Activated CD4-positive, alpha-beta memory T cell treated with anti-CD3 and anti-CD28 coated beads for 36 hours (primary cell): Measurements from ENCODE around the gene RIN3. TPM values are rescaled to one million over a fixed set of nuclear protein-coding genes. Genes with fewer than 3 reads are reported as not detected.
"Not testable (repeated sequence)": the region's sequence is repeated elsewhere in the genome, so short reads cannot be mapped to it uniquely, and the experiment has no call there.

Source experiments
- CTCF ChIA-PET: fragments of 350-600 bp; sonication (Branson Sonifier 250); formaldehyde crosslinking; loops from one replicate; lab custom pipeline; 2021; ENCODE audit warnings: antibody characterized with exemption, inconsistent platforms; lab: Charles Lee
- POLR2A ChIA-PET: fragments of 350-600 bp; sonication (Branson Sonifier 250); formaldehyde crosslinking; loops from one replicate; lab custom pipeline; 2021; ENCODE audit warnings: antibody characterized with exemption; lab: Charles Lee
- DNase-seq: peaks from one replicate; pipeline ENCODE4 v3.0.0-alpha.2; 2020
- H3K27ac Mint-ChIP-seq: one replicate; pipeline ENCODE4 v1.8.0; 2021; ENCODE audit warnings: mixed read lengths
- H3K27me3 Mint-ChIP-seq: one replicate; pipeline ENCODE4 v1.8.0; 2021; ENCODE audit warnings: mixed read lengths
- H3K36me3 Mint-ChIP-seq: one replicate; pipeline ENCODE4 v1.8.0; 2021; ENCODE audit warnings: mixed read lengths
- H3K4me1 Mint-ChIP-seq: one replicate; pipeline ENCODE4 v1.8.0; 2021; ENCODE audit warnings: low read depth, mixed read lengths
- H3K4me3 Mint-ChIP-seq: one replicate; pipeline ENCODE4 v1.8.0; 2021; ENCODE audit warnings: mild to moderate bottlenecking, mixed read lengths
- H3K9me3 Mint-ChIP-seq: one replicate; pipeline ENCODE4 v1.8.0; 2021; ENCODE audit warnings: mixed read lengths
- intact Hi-C: fragments of 100-400 bp; cut with micrococcal nuclease; formaldehyde crosslinking; loops from one replicate; pipeline ENCODE4 v1.15.1; 2023
- total RNA-seq, 2 experiments: library from RNA; stranded (reverse); gene quantifications; one replicate each; pipeline ENCODE4 v1.2.3, GENCODE V29; 2021

Gene RIN3
- total RNA-seq, 2 experiments from 2014 or later: 17.5 to 18.8 TPM

DNA sequence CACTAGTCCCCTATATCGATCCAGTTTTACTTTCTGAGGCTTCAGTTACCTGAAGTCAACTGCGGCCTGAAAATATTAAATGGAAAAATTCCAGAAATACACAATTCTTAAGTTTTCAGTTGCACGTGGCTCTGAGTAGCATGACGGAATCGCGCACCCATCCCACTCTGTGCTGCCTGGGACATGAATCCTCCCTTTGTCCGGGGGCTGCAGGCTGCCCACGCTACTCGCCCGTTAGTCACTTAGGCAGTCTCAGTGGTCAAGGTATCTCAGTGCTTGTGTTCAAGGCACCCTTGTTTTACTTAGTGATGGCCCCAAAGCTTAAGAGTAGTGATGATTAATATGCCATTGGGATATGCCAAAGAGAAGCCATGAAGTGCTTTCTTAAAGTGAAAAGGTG is 188.2 kb downstream of the RIN3 start:
- Mint-ChIP-seq H3K9me3 (no peaks in the 10 kb centered on the region), H3K27ac (no peak overlapping the region), H3K36me3 (no peaks in the 10 kb centered on the region), H3K4me1 (no peaks in the 10 kb centered on the region), H3K27me3 (peaks cover 14% of the 10 kb centered on the region), H3K4me3 (no peak overlapping the region)
- intact Hi-C loops: no loop called here
- DNase-seq: no peak
- POLR2A ChIA-PET: no interaction called here
- CTCF ChIA-PET: interaction anchor here (1.3 kb wide), 1 partner anchor 12 kb away, joined by 3 read pairs; no protein-coding TSS in a partner anchor

DNA sequence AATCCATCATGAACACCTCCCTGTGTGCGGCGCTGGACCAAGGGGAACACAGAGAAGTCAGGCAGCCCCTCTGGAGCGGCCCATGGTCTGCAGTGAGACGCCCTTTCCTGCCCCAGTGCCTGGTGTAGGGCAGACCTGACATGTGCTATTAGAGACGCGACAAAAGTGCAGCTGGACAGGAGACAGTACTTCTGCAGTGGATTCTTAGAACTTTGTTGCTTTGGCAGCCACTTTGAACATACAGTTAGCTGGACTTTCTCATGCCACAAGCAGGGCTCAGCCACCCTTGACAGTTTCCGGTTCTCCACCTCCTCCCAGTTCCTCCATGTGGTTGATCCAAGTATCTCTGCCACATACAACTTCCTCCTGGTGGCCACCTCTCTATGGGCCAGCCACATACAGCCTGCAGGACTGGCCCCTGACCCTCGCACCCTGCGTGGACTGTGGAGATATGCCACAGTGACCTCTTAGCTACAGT is 188.9 kb downstream of the RIN3 start:
- intact Hi-C loops: no loop called here
- Mint-ChIP-seq H3K4me3 (no peak overlapping the region), H3K36me3 (no peaks in the 10 kb centered on the region), H3K27me3 (peaks cover 14% of the 10 kb centered on the region), H3K27ac (no peak overlapping the region), H3K9me3 (no peaks in the 10 kb centered on the region), H3K4me1 (no peaks in the 10 kb centered on the region)
- ChIA-PET CTCF (interaction anchor here (1.3 kb wide), 1 partner anchor 13 kb away, joined by 3 read pairs; no protein-coding TSS in a partner anchor), POLR2A (no interaction called here)
- no peak for DNase-seq

DNA sequence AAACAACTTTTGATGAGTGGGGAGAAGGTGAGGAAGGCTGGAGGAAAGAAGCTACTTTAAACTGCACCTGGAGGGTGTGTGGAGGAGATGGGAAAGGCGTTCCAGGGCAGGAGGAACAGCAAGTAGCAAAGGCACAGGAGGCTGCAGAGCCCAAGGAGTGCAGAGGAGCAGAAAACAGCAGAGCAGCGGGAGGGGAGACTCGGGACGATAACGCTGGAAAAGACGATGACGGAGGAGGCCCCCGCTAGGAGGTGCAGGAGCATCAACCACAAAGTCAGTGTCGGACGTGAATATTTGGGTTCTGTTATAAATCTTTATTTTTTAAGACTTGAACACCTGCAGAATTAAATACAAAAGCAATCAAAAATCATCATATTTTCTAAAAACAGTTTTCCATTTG is 189.9 kb downstream of the RIN3 start:
- CTCF ChIA-PET: interaction anchor here (0.7 kb wide), 1 partner anchor 12 kb away, joined by 3 read pairs; no protein-coding TSS in a partner anchor
- Mint-ChIP-seq H3K27me3 (peaks cover 11% of the 10 kb centered on the region), H3K27ac (no peak overlapping the region), H3K9me3 (no peaks in the 10 kb centered on the region), H3K4me1 (no peaks in the 10 kb centered on the region), H3K36me3 (no peaks in the 10 kb centered on the region), H3K4me3 (no peak overlapping the region)
- intact Hi-C loops: no loop called here
- POLR2A ChIA-PET: no interaction called here
- no peak for DNase-seq

DNA sequence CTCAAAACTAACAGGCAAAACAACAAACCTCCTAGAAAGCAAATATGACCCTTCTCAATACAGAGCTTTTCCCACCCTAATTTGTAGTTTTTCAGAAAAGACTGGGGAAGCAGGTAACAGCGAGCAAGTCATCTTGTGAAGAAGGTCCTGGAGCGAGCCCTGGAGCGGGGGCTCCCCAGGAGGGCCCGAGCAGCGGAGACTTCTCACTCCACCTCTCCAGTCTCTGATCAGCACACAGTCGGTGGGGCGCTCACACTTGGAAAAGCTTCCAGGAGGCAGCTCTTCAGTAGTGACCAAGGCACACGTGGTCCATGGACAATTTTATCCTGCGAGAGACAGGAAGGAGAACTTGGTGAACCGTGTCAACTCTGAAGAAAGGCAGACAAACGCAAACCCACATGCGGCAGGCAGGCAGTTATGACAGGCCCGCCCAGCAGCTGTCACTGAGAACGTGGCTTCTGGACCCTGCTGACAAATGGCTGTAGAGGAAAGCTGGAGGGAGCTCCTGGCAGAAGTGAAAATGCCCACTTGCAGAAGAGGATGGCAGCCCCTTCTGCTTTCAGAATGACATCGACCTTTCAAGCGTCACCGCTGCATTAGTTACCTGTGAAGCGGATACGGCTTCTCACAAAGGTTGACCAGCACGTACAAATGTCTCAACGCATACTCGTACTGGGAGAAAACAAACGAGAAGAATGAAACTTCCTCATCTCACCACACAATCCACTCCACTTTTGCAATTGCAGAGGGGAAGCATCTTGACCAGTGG is 190.6 kb downstream of the RIN3 start:
- Mint-ChIP-seq H3K27ac (no peak overlapping the region), H3K4me3 (no peak overlapping the region), H3K36me3 (no peaks in the 10 kb centered on the region), H3K4me1 (no peaks in the 10 kb centered on the region), H3K9me3 (no peaks in the 10 kb centered on the region), H3K27me3 (peaks cover 11% of the 10 kb centered on the region)
- ChIA-PET CTCF (interaction anchor here (0.7 kb wide), 1 partner anchor 11 kb away, joined by 3 read pairs; no protein-coding TSS in a partner anchor), POLR2A (no interaction called here)
- no peak for DNase-seq
- intact Hi-C loops: no loop called here

DNA sequence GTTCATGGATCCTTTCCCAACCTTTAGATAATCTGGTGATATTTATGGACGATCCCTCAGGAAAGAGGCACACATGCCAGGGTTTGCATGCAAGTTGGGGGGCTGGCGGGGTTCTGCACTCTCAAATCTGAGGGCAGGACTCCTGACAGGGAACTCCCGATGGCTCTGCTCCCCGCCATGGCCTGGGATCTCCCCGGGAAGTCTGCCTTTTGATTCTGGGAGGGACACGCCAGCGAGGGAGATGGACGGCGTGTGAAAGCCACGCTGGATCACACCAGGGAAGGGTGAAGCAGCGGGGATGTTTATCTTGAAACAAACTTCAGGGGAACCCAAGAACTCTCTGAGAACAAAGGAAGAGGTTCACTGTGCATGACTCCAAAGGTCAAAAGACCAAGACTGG is 191.2 kb downstream of the RIN3 start:
- intact Hi-C loops: no loop called here
- Mint-ChIP-seq H3K4me3 (no peak overlapping the region), H3K4me1 (no peaks in the 10 kb centered on the region), H3K36me3 (no peaks in the 10 kb centered on the region), H3K27me3 (peaks cover 11% of the 10 kb centered on the region), H3K27ac (no peak overlapping the region), H3K9me3 (no peaks in the 10 kb centered on the region)
- no peak for DNase-seq
- CTCF ChIA-PET: no interaction called here
- POLR2A ChIA-PET: no interaction called here

DNA sequence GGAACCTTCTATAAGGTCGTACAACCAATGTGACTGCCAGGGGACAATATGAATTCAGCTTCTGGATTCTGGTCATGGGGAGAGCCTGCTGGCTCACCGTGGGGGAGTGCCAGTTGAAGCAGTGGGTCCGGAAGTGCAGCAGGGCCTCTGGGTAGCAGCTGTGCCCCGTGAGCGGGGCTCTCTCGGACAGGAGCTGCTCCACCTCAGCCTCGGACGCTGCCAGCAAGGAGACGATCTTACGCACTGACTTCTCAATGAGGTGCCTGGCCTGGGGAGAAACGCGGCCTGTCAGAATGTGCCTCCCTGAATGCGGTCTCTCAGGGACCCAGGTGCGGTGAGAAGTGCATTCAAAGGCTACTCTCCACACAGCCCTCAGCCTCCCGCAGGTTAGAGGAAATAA is 192.8 kb downstream of the RIN3 start:
- Mint-ChIP-seq H3K4me3 (no peak overlapping the region), H3K27ac (no peak overlapping the region), H3K4me1 (no peaks in the 10 kb centered on the region), H3K27me3 (peaks cover 6% of the 10 kb centered on the region), H3K36me3 (no peaks in the 10 kb centered on the region), H3K9me3 (no peaks in the 10 kb centered on the region)
- intact Hi-C loops: no loop called here
- ChIA-PET CTCF (no interaction called here), POLR2A (no interaction called here)
- DNase-seq: no peak

DNA sequence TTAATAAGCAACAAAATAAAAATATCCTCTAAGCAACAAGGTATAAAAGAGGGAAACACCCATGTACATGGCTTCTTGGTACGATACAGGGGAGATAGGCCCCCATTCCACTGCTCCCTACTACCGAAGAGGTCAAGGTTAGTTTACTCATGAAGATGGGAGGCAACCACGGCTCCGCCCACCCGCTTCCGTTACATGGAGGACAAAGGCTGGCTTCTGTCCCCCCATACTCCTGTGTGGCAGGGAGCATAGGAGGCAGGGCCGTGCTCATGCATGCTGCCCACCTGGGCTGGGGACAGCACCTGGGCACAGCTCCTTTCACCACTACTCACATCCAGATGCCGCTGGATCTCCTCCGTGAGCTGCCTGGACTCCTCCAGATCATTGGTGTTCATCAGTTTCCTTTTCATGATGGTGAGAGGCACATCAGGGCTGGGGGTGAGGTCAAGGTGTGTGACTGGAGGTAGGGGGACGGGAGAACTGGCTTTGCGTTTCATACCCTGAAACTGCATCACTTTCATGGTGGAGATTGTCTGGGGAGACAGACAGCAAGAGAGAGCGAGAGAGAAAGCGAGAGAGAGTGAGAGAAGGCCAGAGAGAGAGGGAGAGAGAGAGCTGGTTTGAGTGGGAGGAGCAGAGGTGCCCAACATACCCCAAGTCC is 195.9 kb downstream of the RIN3 start:
- Mint-ChIP-seq H3K4me1 (no peaks in the 10 kb centered on the region), H3K27ac (no peak overlapping the region), H3K27me3 (no peaks in the 10 kb centered on the region), H3K36me3 (no peaks in the 10 kb centered on the region), H3K4me3 (no peak overlapping the region), H3K9me3 (no peaks in the 10 kb centered on the region)
- intact Hi-C loops: no loop called here
- CTCF ChIA-PET: interaction anchor here (1.4 to 10.3 kb wide), 3 partner anchors 19 to 75 kb away, joined by 4 to 142 read pairs (median 6); no protein-coding TSS in a partner anchor
- DNase-seq: no peak
- POLR2A ChIA-PET: interaction anchor here (0.6 kb wide), 1 partner anchor 575 kb away, joined by 4 read pairs; no protein-coding TSS in a partner anchor

DNA sequence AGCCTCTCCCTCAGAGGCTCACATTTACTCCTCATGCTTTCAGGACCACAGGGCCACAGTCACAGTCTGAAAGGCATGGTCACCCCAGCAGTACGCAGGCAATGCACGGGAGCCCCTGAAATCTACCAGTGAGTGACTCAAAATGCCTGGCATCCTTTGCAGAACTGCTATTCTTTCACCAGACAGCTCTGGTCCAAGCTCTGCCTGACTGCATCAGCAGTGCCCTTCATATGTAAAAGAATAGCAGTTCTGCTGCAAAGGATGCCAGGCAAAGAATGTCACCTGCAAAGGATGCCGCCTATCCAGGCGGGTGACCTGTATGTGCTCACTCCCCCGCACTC is 196.4 kb downstream of the RIN3 start:
- POLR2A ChIA-PET: no interaction called here
- CTCF ChIA-PET: interaction anchor here (1.4 to 10.3 kb wide), 3 partner anchors 20 to 75 kb away, joined by 4 to 142 read pairs (median 6); no protein-coding TSS in a partner anchor
- H3K9me3 Mint-ChIP-seq: no peaks in the 10 kb centered on the region
- no peak for DNase-seq
- no peak overlapping the region for H3K27ac Mint-ChIP-seq
- no peaks in the 10 kb centered on the region for H3K27me3 Mint-ChIP-seq
- no peaks in the 10 kb centered on the region for H3K4me1 Mint-ChIP-seq
- no peak overlapping the region for H3K4me3 Mint-ChIP-seq
- intact Hi-C loops: no loop called here
- no peaks in the 10 kb centered on the region for H3K36me3 Mint-ChIP-seq

DNA sequence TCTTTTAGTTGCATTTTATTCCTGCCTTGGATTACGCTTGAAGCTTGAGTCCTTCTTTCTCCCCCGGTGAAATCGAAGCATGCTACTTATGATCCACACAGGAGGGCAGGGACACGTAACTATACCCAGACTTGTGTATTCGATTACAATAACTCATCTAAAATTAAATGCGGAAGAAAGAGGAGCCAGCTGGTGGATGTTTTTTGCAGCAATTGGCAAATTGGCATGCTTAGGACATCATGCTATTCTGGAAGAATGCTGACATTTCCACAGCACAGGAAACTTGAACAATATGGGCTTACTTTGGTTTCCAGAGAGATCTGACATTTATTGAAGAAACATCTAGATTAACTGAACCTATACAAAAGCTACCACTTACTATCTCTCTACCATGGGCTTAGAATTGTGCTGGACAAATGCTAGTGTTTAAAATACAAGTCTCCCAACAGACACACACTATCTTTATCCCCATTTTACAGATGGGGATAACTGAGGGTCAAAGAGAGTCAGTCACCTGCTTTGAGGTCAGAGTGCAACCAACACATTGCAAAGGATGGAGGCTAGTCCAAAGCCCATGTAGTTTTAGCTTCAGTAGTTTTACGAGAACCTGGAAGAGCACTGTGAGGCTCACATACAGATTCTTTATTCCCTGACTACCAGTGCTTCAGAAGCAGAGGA is 198.5 kb downstream of the RIN3 start:
- H3K36me3 Mint-ChIP-seq: no peaks in the 10 kb centered on the region
- intact Hi-C loops: no loop called here
- ChIA-PET POLR2A (no interaction called here), CTCF (interaction anchor here (1.0 to 10.3 kb wide), 4 partner anchors 22 to 115 kb away, joined by 3 to 142 read pairs (median 5); no protein-coding TSS in a partner anchor)
- no peaks in the 10 kb centered on the region for H3K27me3 Mint-ChIP-seq
- no peaks in the 10 kb centered on the region for H3K4me1 Mint-ChIP-seq
- no peak overlapping the region for H3K4me3 Mint-ChIP-seq
- H3K27ac Mint-ChIP-seq: no peak overlapping the region
- no peak for DNase-seq
- no peaks in the 10 kb centered on the region for H3K9me3 Mint-ChIP-seq

DNA sequence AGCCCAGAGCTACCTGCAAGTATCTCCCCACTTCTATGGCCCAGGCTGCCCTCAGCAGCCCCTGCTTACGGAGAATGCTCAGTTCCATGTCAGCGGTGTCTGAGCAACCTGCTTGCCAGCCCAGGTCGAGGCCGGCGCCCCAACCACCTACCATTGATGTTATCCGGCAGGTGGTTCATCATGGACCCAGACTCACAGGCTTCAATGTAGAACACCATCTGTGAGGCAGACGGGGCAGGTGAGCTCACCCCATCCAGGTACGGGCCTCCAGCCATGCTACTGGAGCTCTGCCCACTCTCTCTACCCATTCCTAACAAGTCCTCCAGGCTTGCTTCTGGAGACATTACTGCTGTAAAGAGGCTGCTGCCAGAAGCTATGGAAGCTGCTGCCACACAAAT is 199.1 kb downstream of the RIN3 start:
- ChIA-PET POLR2A (no interaction called here), CTCF (interaction anchor here (1.0 to 10.3 kb wide), 5 partner anchors 11 to 115 kb away, joined by 3 to 142 read pairs (median 5); no protein-coding TSS in a partner anchor)
- H3K27me3 Mint-ChIP-seq: no peaks in the 10 kb centered on the region
- no peak for DNase-seq
- no peaks in the 10 kb centered on the region for H3K9me3 Mint-ChIP-seq
- no peak overlapping the region for H3K27ac Mint-ChIP-seq
- no peaks in the 10 kb centered on the region for H3K36me3 Mint-ChIP-seq
- peaks cover 4% of the 10 kb centered on the region for H3K4me1 Mint-ChIP-seq
- H3K4me3 Mint-ChIP-seq: no peak overlapping the region
- intact Hi-C loops: no loop called here

DNA sequence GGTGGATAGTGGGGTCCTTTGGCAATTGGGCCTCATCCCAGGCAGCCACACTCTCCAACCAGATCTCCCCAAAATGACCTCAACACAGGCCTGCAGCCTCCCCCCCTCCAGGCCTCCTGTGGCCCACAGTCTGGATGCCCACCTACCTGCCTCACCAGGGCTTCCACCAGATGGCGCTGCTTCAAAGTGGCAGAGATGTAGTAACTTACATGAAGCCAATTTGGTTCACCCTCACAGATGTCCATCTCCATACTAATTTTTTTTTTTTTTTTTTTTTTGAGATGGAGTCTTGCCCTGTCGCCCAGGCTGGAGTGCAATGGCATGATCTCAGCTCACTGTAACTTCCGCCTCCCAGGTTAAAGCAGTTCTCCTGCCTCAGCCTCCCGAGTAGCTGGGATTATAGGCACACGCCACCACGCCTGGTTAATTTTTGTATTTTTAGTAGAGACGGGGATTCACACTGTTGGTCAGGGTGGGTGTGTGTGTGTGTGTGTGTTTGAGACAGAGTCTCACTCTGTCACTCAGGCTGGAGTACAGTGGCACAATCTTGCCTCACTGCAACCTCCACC is 201.2 kb downstream of the RIN3 start:
- CTCF ChIA-PET: interaction anchor here (0.6 to 10.3 kb wide), 12 partner anchors 11 to 423 kb away, joined by 3 to 142 read pairs (median 4); no protein-coding TSS in a partner anchor
- H3K36me3 Mint-ChIP-seq, POLR2A ChIA-PET, H3K27ac Mint-ChIP-seq, H3K4me1 Mint-ChIP-seq, H3K4me3 Mint-ChIP-seq, H3K9me3 Mint-ChIP-seq, H3K27me3 Mint-ChIP-seq: not testable (repeated sequence)
- intact Hi-C loops: loop anchor here (1.0 kb wide), 1 partner anchor 68 kb away; no protein-coding TSS in a partner anchor
- peak; percentile 89 for DNase-seq
